Trophoblast cell (in vitro differentiated cells and primary cell): ENCODE measurements around the gene DLL4.

Experiments
- DNase-seq, 2 donors: peaks; one replicate each; pipeline ENCODE4 v3.0.0-alpha.2; 2016
- H2AFZ ChIP-seq: 2 replicates; pipeline ENCODE4 v1.6.1; 2013; ENCODE audit warnings: low read length, moderate library complexity, mild to moderate bottlenecking; ENCODE audit not compliant: insufficient read depth, poor library complexity
- H2AK5ac ChIP-seq: 2 replicates; pipeline ENCODE4 v1.6.1; 2013; ENCODE audit warnings: mild to moderate bottlenecking, low read length
- H2BK120ac ChIP-seq: 2 replicates; pipeline ENCODE4 v1.6.1; 2013; ENCODE audit warnings: low read length, mild to moderate bottlenecking, moderate library complexity; ENCODE audit not compliant: insufficient read depth, poor library complexity
- H2BK12ac ChIP-seq: 2 replicates; pipeline ENCODE4 v1.6.1; 2013; ENCODE audit warnings: mild to moderate bottlenecking, low read length, moderate library complexity
- H2BK5ac ChIP-seq: 2 replicates; pipeline ENCODE4 v1.6.1; 2013; ENCODE audit warnings: low read length, low read depth, moderate library complexity, mild to moderate bottlenecking; ENCODE audit not compliant: poor library complexity
- H3K14ac ChIP-seq: 2 replicates; pipeline ENCODE4 v1.6.1; 2013; ENCODE audit warnings: mild to moderate bottlenecking, low read length
- H3K18ac ChIP-seq: 2 replicates; pipeline ENCODE4 v1.6.1; 2013; ENCODE audit warnings: mild to moderate bottlenecking, low read length
- H3K23ac ChIP-seq: 2 replicates; pipeline ENCODE4 v1.6.1; 2013; ENCODE audit warnings: low read length
- H3K27ac ChIP-seq: 2 replicates; pipeline ENCODE4 v1.5.1; 2013; ENCODE audit warnings: low read depth, mild to moderate bottlenecking, inconsistent platforms, low read length, moderate library complexity
- H3K27me3 ChIP-seq: 2 replicates; pipeline ENCODE4 v1.6.1; 2013; ENCODE audit warnings: inconsistent platforms, mild to moderate bottlenecking, low read length, moderate library complexity; ENCODE audit not compliant: insufficient read depth
- H3K36me3 ChIP-seq, 2 experiments: 1 replicate in 1 of 2; 2 replicates in 1 of 2; pipeline ENCODE4 v1.6.1; 2013; ENCODE audit warnings: low read length in 2 of 2, mild to moderate bottlenecking in 2 of 2, moderate library complexity in 1 of 2; ENCODE audit not compliant: insufficient read depth in 2 of 2, control insufficient read depth in 1 of 2
- H3K4ac ChIP-seq: 2 replicates; pipeline ENCODE4 v1.6.1; 2013; ENCODE audit warnings: low read depth, mild to moderate bottlenecking, low read length, moderate library complexity
- H3K4me1 ChIP-seq, 2 experiments: 1 replicate in 1 of 2; 2 replicates in 1 of 2; pipeline ENCODE4 v1.6.1; 2013; ENCODE audit warnings: low read length in 2 of 2, mild to moderate bottlenecking in 2 of 2, moderate library complexity in 1 of 2; ENCODE audit not compliant: insufficient read depth in 2 of 2, control insufficient read depth in 1 of 2
- H3K4me2 ChIP-seq: 2 replicates; pipeline ENCODE4 v1.6.1; 2013; ENCODE audit warnings: inconsistent platforms, mild to moderate bottlenecking, low read length, moderate library complexity
- H3K4me3 ChIP-seq: 2 replicates; pipeline ENCODE4 v1.5.1; 2013; ENCODE audit warnings: mild to moderate bottlenecking, low read depth, low read length, inconsistent platforms
- H3K79me1 ChIP-seq: one replicate; pipeline ENCODE4 v1.6.1; 2013; ENCODE audit warnings: low read length
- H3K79me2 ChIP-seq: 2 replicates; pipeline ENCODE4 v1.6.1; 2013; ENCODE audit warnings: low read length, mild to moderate bottlenecking; ENCODE audit not compliant: control insufficient read depth, insufficient read depth, poor library complexity
- H3K9ac ChIP-seq: 2 replicates; pipeline ENCODE4 v1.6.1; 2013; ENCODE audit warnings: mild to moderate bottlenecking, low read length
- H3K9me3 ChIP-seq: 2 replicates; pipeline ENCODE4 v1.6.1; 2013; ENCODE audit warnings: low read depth, mild to moderate bottlenecking, control low read depth, inconsistent platforms, low read length; ENCODE audit not compliant: insufficient read depth
- H4K12ac ChIP-seq: 2 replicates; pipeline ENCODE4 v1.6.1; 2013; ENCODE audit warnings: low read depth, mild to moderate bottlenecking, low read length, moderate library complexity
- H4K8ac ChIP-seq: 2 replicates; pipeline ENCODE4 v1.6.1; 2013; ENCODE audit warnings: low read depth, mild to moderate bottlenecking, low read length, moderate library complexity
- H4K91ac ChIP-seq: one replicate; pipeline ENCODE4 v1.6.1; 2013; ENCODE audit warnings: low read depth, mild to moderate bottlenecking, low read length, moderate library complexity
- WGBS: extraction: QIAGEN DNeasy Blood & Tissue Kit; methylation state at CpG from one replicate; pipeline ENCODE4 v1.1.7; 2013; ENCODE audit warnings: missing lambda C conversion rate; ENCODE audit not compliant: insufficient read length, insufficient coverage; ENCODE audit errors: extremely low coverage; 5-methylcytosine and 5-hydroxymethylcytosine counted together

The DLL4 gene

DNA sequence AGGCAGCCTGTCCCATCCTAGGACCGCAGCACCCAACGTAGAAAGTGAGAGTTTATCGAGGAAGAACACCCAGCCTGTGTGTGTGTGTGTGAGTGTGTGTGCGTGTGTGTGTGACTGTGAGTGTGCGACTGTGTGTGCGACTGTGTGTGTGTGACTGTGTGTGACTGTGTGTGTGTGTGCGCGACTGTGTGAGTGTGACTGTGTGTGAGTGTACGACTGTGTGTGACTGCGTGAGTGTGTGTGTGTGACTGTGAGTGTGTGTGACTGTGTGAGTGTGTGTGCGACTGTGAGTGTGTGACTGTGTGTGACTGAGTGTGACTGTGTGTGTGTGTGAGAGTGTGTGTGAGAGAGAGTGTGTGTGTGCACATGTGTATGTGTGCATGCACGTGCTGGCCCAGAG is 15.1 kb upstream of the DLL4 start:
- Histone ChIP-seq H2BK120ac (no peak overlapping the region), H2AK5ac (no peak overlapping the region), H2BK5ac (no peak overlapping the region), H2AFZ (no peak overlapping the region), H3K27ac (no peak overlapping the region), H4K91ac (no peak overlapping the region), H3K79me2 (no peaks in the 10 kb centered on the region), H3K4me1 (peaks cover 2 to 6% of the 10 kb centered on the region in 2 experiments), H3K4me3 (peak overlapping the region; percentile 56), H3K23ac (peak overlapping the region; percentile 23), H3K14ac (no peak overlapping the region), H3K4me2 (no peak overlapping the region), H4K12ac (no peak overlapping the region), H3K27me3 (no peaks in the 10 kb centered on the region), H3K79me1 (no peaks in the 10 kb centered on the region), H3K9me3 (peaks cover 5% of the 10 kb centered on the region), H3K18ac (no peak overlapping the region), H4K8ac (no peak overlapping the region), H3K36me3 (no peaks in the 10 kb centered on the region), H3K9ac (no peak overlapping the region), H2BK12ac (no peak overlapping the region), H3K4ac (no peak overlapping the region)
- no CpG with 5 or more reads among the region's 12 CpGs for WGBS
- no peak for DNase-seq

DNA sequence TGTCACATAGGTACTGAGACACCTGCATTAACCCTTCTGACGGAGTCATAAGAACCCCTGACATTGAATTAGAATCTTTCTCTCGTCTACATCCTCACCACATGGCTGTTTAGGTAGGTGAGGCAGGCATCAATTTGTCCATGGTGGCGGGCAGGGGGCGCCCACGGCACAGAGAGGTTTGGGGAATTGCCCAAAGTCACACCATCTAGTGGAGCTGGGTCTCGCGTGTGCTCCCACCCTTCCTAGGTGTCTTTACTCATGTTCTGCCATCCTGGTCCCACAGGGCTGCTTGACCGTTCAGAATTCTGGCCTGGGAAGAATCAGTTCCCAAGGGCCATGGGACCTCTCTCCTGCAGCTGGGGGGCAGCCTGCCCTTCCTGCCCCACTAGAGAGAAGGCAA is 14.7 kb upstream of the DLL4 start:
- Histone ChIP-seq H3K27me3 (no peaks in the 10 kb centered on the region), H2BK5ac (no peak overlapping the region), H4K8ac (no peak overlapping the region), H2AK5ac (no peak overlapping the region), H3K4ac (no peak overlapping the region), H2BK120ac (no peak overlapping the region), H3K14ac (no peak overlapping the region), H3K18ac (no peak overlapping the region), H4K91ac (no peak overlapping the region), H3K9me3 (peaks cover 5% of the 10 kb centered on the region), H3K4me2 (no peak overlapping the region), H3K4me3 (no peak overlapping the region), H3K79me2 (no peaks in the 10 kb centered on the region), H3K36me3 (no peaks in the 10 kb centered on the region), H3K4me1 (peaks cover 2 to 9% of the 10 kb centered on the region in 2 experiments), H3K23ac (no peak overlapping the region), H4K12ac (no peak overlapping the region), H3K79me1 (no peaks in the 10 kb centered on the region), H2AFZ (no peak overlapping the region), H3K9ac (no peak overlapping the region), H2BK12ac (no peak overlapping the region), H3K27ac (no peak overlapping the region)
- DNase-seq = no peak
- WGBS = no CpG with 5 or more reads among the region's 8 CpGs

DNA sequence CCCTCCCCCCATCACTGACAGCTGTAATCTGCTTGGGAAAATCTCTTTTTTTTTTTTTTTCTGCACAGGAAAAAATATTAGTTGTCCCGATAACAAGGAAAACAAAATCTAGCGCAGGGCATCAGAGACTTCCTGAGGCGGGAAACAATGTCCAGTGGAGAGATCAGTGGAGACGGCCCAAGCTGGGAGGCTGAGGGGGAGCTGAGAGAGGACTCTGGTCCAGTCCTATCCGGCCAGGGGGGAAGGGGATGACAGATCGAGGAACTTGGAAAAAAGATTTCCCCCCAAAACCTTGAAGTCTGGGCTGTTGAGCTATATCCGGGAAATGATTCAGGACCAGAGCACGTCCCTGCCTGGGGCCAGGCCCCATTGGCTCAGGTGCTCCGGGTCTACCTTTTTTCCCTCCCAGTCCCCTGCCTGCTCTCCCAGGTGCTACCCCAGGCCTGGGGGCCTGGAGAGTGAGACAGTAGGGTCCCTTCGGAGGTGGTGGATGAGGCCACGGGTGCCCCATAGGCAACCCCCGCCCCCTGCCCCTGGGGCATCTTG is 14.0 kb upstream of the DLL4 start:
- Histone ChIP-seq H3K4me2 (no peak overlapping the region), H3K79me1 (no peaks in the 10 kb centered on the region), H2AFZ (no peak overlapping the region), H3K4ac (no peak overlapping the region), H3K18ac (no peak overlapping the region), H4K12ac (no peak overlapping the region), H3K27ac (no peak overlapping the region), H3K23ac (no peak overlapping the region), H3K4me3 (no peak overlapping the region), H4K91ac (no peak overlapping the region), H2BK120ac (no peak overlapping the region), H2BK5ac (no peak overlapping the region), H3K79me2 (no peaks in the 10 kb centered on the region), H3K9ac (no peak overlapping the region), H2AK5ac (no peak overlapping the region), H4K8ac (no peak overlapping the region), H3K36me3 (no peaks in the 10 kb centered on the region), H2BK12ac (no peak overlapping the region), H3K27me3 (no peaks in the 10 kb centered on the region), H3K14ac (no peak overlapping the region), H3K9me3 (peaks cover 5% of the 10 kb centered on the region), H3K4me1 (peaks cover 2 to 9% of the 10 kb centered on the region in 2 experiments)
- no peak for DNase-seq
- WGBS = no CpG with 5 or more reads among the region's 12 CpGs

DNA sequence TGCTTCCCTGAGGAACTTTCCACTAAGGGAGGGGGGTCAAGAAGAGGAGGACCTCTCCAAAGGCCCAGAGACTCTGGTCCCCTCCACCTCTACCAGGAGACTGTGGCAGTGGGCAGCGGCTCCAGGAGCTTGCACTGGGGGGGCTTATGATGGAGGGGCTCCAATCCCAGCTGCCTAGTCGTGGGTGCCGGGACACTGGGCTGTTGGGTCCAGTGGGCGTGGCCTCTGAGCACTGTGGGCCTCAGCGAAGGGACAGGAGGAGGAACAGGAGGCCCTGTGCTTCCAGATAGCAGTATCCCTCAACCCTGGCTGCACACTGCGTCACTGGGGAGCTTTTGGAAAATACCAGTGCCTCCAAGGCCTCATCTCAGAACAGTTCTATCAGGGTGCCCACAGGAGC is 13.5 kb upstream of the DLL4 start:
- no CpG with 5 or more reads among the region's 6 CpGs for WGBS
- no peak overlapping the region for H4K91ac ChIP-seq
- no peaks in the 10 kb centered on the region for H3K79me1 ChIP-seq
- no peak overlapping the region for H3K18ac ChIP-seq
- H3K27me3 ChIP-seq = no peaks in the 10 kb centered on the region
- no peak overlapping the region for H3K9ac ChIP-seq
- no peak overlapping the region for H4K8ac ChIP-seq
- H2AK5ac ChIP-seq = no peak overlapping the region
- H3K14ac ChIP-seq = no peak overlapping the region
- no peaks in the 10 kb centered on the region for H3K36me3 ChIP-seq
- no peaks in the 10 kb centered on the region for H3K79me2 ChIP-seq
- no peak overlapping the region for H3K4me3 ChIP-seq
- no peak overlapping the region for H2BK5ac ChIP-seq
- no peak overlapping the region for H3K23ac ChIP-seq
- H2AFZ ChIP-seq = no peak overlapping the region
- peaks cover 2 to 9% of the 10 kb centered on the region in 2 experiments for H3K4me1 ChIP-seq
- H3K9me3 ChIP-seq = peaks cover 5% of the 10 kb centered on the region
- no peak overlapping the region for H3K4ac ChIP-seq
- no peak overlapping the region for H2BK120ac ChIP-seq
- no peak overlapping the region for H4K12ac ChIP-seq
- no peak overlapping the region for H3K4me2 ChIP-seq
- DNase-seq = no peak
- no peak overlapping the region for H2BK12ac ChIP-seq
- no peak overlapping the region for H3K27ac ChIP-seq
